CD4-positive, alpha-beta T cell (primary cell): ENCODE measurements around the gene STRA6. TPM values are rescaled to one million over a fixed set of nuclear protein-coding genes. Genes with fewer than 3 reads are reported as not detected.

Source experiments
- ATAC-seq: fragments of 200-7000 bp; cut with Tn5 transposase; one replicate; pipeline ENCODE4 v1.10.0; 2022; ENCODE audit warnings: mild to moderate bottlenecking; ENCODE audit not compliant: poor library complexity
- CTCF ChIA-PET: fragments of 350-600 bp; sonication (Branson Sonifier 250); formaldehyde crosslinking; loops from one replicate; lab custom pipeline; 2021; ENCODE audit warnings: antibody characterized with exemption, inconsistent platforms; lab: Charles Lee
- POLR2A ChIA-PET: fragments of 350-600 bp; sonication (Branson Sonifier 250); formaldehyde crosslinking; loops from one replicate; lab custom pipeline; 2021; ENCODE audit warnings: antibody characterized with exemption, inconsistent platforms; lab: Charles Lee
- DNase-seq, 14 experiments: peaks; one replicate each; pipeline ENCODE4 v3.0.0-alpha.2; 2013 to 2020; ENCODE audit warnings: mixed read lengths in 2 of 14
- H3K27ac ChIP-seq, 2 donors: one replicate each; pipeline versions ENCODE4 v1.5.1 to v1.7.0; 2013; ENCODE audit warnings: low read length in 2 of 2, low read depth in 1 of 2, mild to moderate bottlenecking in 1 of 2
- H3K27me3 ChIP-seq, 2 experiments: 1 replicate in 1 of 2; 2 replicates in 1 of 2; pipeline versions ENCODE4 v1.6.1 to v1.7.0; 2013; ENCODE audit warnings: low read length in 2 of 2, control low read depth in 1 of 2, mild to moderate bottlenecking in 1 of 2, moderate library complexity in 1 of 2; ENCODE audit not compliant: insufficient read depth in 2 of 2, control insufficient read depth in 1 of 2
- H3K36me3 ChIP-seq: one replicate; pipeline ENCODE4 v1.6.1; 2013; ENCODE audit warnings: low read length, control low read depth; ENCODE audit not compliant: insufficient read depth
- H3K4me1 ChIP-seq: one replicate; pipeline ENCODE4 v1.6.1; 2013; ENCODE audit warnings: low read length, control low read depth; ENCODE audit not compliant: insufficient read depth
- H3K4me3 ChIP-seq: one replicate; pipeline ENCODE4 v1.5.1; 2013; ENCODE audit warnings: mild to moderate bottlenecking, low read length, moderate library complexity
- H3K9me3 ChIP-seq, 2 experiments: 1 replicate in 1 of 2; 2 replicates in 1 of 2; pipeline versions ENCODE4 v1.6.1 to v1.7.0; 2013; ENCODE audit warnings: low read length in 2 of 2, mild to moderate bottlenecking in 2 of 2, control low read depth in 1 of 2, moderate library complexity in 1 of 2; ENCODE audit not compliant: control insufficient read depth in 1 of 2, insufficient read depth in 1 of 2
- H3K27ac Mint-ChIP-seq: one replicate; pipeline ENCODE4 v1.8.0; 2020; ENCODE audit warnings: mixed read lengths
- H3K27me3 Mint-ChIP-seq: one replicate; pipeline ENCODE4 v1.8.0; 2021; ENCODE audit warnings: mixed read lengths
- H3K36me3 Mint-ChIP-seq: one replicate; pipeline ENCODE4 v1.8.0; 2021; ENCODE audit warnings: low read depth, mixed read lengths
- H3K4me1 Mint-ChIP-seq: one replicate; pipeline ENCODE4 v1.8.0; 2021; ENCODE audit warnings: low read depth, mixed read lengths
- H3K4me3 Mint-ChIP-seq: one replicate; pipeline ENCODE4 v1.8.0; 2020; ENCODE audit warnings: mild to moderate bottlenecking, mixed read lengths
- H3K9me3 Mint-ChIP-seq: one replicate; pipeline ENCODE4 v1.8.0; 2020; ENCODE audit warnings: mixed read lengths
- CTCF ChIP-seq: fragments of 200-600 bp; IDR thresholded peaks from one replicate; pipeline ENCODE4 v1.8.0; 2022; ENCODE audit warnings: antibody characterized with exemption, mild to moderate bottlenecking
- intact Hi-C, 2 experiments: fragments of 100-400 bp; cut with DNase I in 1 of 2; cut with micrococcal nuclease in 1 of 2; formaldehyde crosslinking; loops; one replicate each; pipeline versions ENCODE4 v1.15.1 to v1.9.0; 2023 to 2025; cut with DNase I, micrococcal nuclease
- total RNA-seq, 174 experiments: library from RNA in 2 of 174; stranded (reverse) in 2 of 174; gene quantifications; one replicate each; pipeline ENCODE4 v1.2.3 and lab custom pipeline; 2021 to 2026

STRA6 gene
- total RNA-seq, 2 experiments from 2014 or later: not detected

- ChIA-PET CTCF (no interaction called here), POLR2A (no interaction called here)
- no peak overlapping the region for H3K4me3 ChIP-seq
- no peak overlapping the region for H3K27ac ChIP-seq
- peaks cover 0 to 5% of the 10 kb centered on the region in 2 experiments for H3K9me3 ChIP-seq
- no peak overlapping the region for H3K4me3 Mint-ChIP-seq
- no peak overlapping the region for H3K27ac Mint-ChIP-seq
- ATAC-seq: no peak
- no peak for DNase-seq
- H3K9me3 Mint-ChIP-seq: no peaks in the 10 kb centered on the region
- no peaks in the 10 kb centered on the region for H3K27me3 ChIP-seq
- H3K36me3 Mint-ChIP-seq: no peaks in the 10 kb centered on the region
- no peaks in the 10 kb centered on the region for H3K36me3 ChIP-seq
- intact Hi-C loops: no loop called here
- no peaks in the 10 kb centered on the region for H3K27me3 Mint-ChIP-seq
- H3K4me1 Mint-ChIP-seq: no peaks in the 10 kb centered on the region
- no peaks in the 10 kb centered on the region for H3K4me1 ChIP-seq
- TF ChIP-seq CTCF: no peak
Measured at GRCh38 chr15:74180881-74181602, 21.5 kb downstream of the STRA6 start.

GRCh38 chr15:74179983-74180880, 22.4 kb downstream of the STRA6 start:
- Mint-ChIP-seq H3K27ac (no peak overlapping the region), H3K36me3 (no peaks in the 10 kb centered on the region), H3K4me3 (no peak overlapping the region), H3K4me1 (no peaks in the 10 kb centered on the region), H3K27me3 (no peaks in the 10 kb centered on the region), H3K9me3 (no peaks in the 10 kb centered on the region)
- Histone ChIP-seq H3K4me1 (no peaks in the 10 kb centered on the region), H3K4me3 (no peak overlapping the region), H3K27me3 (no peaks in the 10 kb centered on the region), H3K36me3 (no peaks in the 10 kb centered on the region), H3K27ac (no peak overlapping the region), H3K9me3 (peaks cover 0 to 5% of the 10 kb centered on the region in 2 experiments)
- CTCF ChIA-PET: no interaction called here
- POLR2A ChIA-PET: no interaction called here
- no peak for TF ChIP-seq CTCF
- DNase-seq: no peak
- ATAC-seq: no peak
- intact Hi-C loops: no loop called here

- Mint-ChIP-seq H3K36me3 (no peaks in the 10 kb centered on the region), H3K4me3 (no peak overlapping the region), H3K9me3 (no peaks in the 10 kb centered on the region), H3K27ac (no peak overlapping the region), H3K27me3 (no peaks in the 10 kb centered on the region), H3K4me1 (no peaks in the 10 kb centered on the region)
- ChIA-PET CTCF (no interaction called here), POLR2A (no interaction called here)
- H3K36me3 ChIP-seq: no peaks in the 10 kb centered on the region
- intact Hi-C loops: no loop called here
- TF ChIP-seq CTCF: no peak
- DNase-seq: no peak
- no peak overlapping the region for H3K4me3 ChIP-seq
- H3K27me3 ChIP-seq: no peaks in the 10 kb centered on the region
- no peak for ATAC-seq
- peaks cover 0 to 5% of the 10 kb centered on the region in 2 experiments for H3K9me3 ChIP-seq
- H3K4me1 ChIP-seq: no peaks in the 10 kb centered on the region
- no peak overlapping the region for H3K27ac ChIP-seq
Measured at GRCh38 chr15:74179101-74179841, 23.3 kb downstream of the STRA6 start.
